Spleen (tissue), 7 donors: ENCODE data around the gene KIF16B.

ENCODE experiments used
- CTCF ChIP-seq, 11 experiments: fragments of 200-600 bp in 7 of 11; fragments of 450-650 bp in 4 of 11; sonication (generic) in 4 of 11; IDR thresholded peaks in 8 of 11; conservative IDR thresholded peaks in 3 of 11; 1 replicate in 7 of 11; 2 replicates in 4 of 11; pipeline versions ENCODE4 v1.4.0 to v1.8.0; 2016 to 2021; ENCODE audit warnings: antibody characterized with exemption in 11 of 11, inconsistent platforms in 4 of 11, mild to moderate bottlenecking in 1 of 11
- POLR2AphosphoS5 ChIP-seq, 3 donors: sonication (generic); formaldehyde crosslinking; IDR thresholded peaks; one replicate each; pipeline ENCODE4 v1.5.1; 2017; ENCODE audit warnings: antibody characterized with exemption in 3 of 3
- donor health status: DM: no; HTN: no; CAD: no; lungs with moderate emphysema.
- donor health status: DM: no; HTN: no; CAD: no.
- donor health status: DM: no; HTN: no; CAD: no.

GRCh38 chr20:16228722-16229121 lies 344.5 kb downstream of the KIF16B start:
- TF ChIP-seq CTCF (IDR thresholded peaks at IDR 0.05 in 8 of 11, conservative IDR thresholded peaks at IDR 0.05 in 3 of 11) (no peak), POLR2AphosphoS5 (IDR thresholded peaks at IDR 0.05) (no peak)
